Stimulated activated CD4-positive, alpha-beta T cell treated with anti-CD3 and anti-CD28 coated beads, Interleukin-4, amount 100 ng/mL, for 24 hours (primary cell): Measurements from ENCODE around the gene PMVK.

Source experiments
- DNase-seq: peaks from one replicate; pipeline ENCODE4 v3.0.0-alpha.2; 2020

The PMVK gene

DNA sequence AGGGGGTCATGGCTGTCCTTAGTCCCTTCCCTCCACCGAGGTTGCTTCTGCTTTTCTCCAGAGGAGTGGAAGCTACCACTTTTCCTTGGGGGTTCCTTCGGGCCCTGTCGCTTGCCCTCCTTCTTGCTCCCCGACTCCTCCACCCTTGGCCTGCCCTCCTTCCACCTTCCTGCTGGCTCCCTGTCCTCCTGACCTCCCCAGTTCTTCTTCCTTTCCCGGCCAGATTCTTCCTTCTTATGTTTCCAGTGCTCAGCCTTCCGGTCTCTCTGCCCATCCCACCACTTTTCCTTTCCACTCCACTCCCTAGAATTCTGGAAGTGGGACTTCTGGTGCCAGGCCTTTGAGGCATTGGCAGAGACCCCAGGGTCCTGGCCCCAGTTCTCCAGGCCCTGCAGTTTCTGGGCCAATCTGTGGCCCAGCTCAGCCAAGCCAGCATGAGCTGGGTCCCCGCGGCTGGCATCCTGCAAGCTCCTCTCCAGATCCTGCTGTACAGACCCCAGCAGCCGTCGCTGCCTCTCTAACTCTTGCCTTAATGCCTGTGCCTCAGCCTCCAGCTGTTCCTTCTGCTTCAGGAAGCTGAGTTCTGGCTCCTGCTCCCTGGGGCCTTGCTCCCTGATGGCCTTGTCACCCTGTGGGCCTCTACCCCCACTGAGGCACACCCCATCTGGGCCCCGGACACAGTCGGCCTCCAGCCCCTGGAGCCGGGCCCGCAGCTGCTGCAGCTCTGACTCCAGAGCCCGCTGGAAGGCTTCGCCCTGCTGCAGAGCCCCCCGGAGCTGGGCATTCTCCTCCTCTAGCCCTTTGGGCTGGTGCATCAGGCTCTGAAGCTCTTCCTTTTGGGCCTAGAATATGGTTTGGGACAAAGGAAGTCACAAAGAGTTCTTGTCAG, 9.7 kb upstream of the PMVK start:
- no peak for DNase-seq

DNA sequence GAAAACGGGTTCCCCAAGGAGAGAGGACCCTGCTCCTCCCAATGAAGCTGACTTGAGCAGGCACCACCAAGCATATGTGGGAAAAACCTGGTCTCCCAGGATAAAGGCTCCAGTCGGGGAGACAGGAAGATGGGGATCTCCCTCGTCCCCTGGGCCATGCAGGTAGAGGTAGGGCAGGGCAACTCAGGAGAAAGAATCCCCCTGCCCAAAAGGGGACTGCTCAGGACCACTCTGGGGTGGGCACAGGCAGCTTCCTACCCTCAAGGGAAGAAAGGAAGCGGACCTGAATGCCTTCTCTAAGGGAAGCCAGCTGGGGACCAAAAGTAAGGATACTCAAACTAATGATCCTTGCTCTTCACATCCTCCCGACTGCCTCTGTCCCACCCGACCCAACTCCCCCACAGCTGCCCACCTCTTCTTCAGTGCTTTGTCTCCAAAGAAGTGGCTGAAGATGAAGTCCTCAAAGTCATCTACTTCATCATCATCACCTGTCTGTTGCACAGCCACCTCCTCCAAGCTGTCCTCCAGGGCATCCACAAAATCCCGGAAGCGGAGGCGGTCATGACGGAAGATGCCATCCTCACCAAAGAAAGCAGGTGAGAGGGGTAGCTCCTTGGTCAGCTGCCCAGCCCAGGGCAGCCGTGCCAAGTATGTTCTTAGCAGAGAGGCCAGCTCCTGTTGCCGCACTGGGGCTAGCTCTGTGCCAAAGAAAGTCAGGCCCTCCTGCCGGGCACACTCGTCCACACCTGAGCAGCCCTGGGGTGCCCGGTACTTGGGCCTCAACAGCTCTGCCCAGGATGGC, 8.8 kb upstream of the PMVK start:
- no peak for DNase-seq

DNA sequence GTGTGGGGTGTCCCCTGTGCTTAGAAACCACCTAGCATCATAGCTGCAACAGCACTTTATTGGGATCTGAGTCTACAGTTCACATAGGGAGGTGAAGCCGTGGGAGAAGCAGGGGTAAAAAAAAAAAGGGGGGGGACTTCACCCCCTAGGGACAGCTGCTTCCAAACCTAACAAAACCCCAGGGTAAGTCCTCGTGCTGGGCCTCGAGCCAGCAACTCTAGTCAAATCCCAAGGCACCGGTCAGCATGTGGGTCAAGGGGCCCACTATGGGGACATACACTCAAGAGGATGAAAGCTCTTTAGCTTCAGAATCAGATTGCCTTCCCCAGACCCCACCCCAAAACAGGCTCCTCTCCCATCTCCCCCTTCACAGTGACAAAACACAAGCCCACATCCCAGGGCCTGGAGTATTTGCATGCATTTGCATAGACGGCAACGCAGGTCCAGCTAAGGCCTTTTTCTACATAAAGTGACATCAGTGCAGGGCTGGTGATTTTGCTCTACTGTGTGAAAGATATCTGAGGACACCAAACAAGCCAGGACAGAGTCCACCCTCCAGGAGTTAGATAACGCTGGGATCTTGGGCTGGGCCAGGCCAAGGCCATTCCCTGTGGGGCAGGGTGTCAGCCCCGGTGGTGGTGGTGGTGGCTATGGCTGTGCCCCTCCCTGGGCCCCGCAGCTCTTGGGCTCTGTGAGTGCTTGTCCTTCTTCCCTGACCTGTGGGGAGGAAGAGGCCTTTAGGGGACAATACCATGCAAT, 8.1 kb upstream of the PMVK start:
- no peak for DNase-seq

DNA sequence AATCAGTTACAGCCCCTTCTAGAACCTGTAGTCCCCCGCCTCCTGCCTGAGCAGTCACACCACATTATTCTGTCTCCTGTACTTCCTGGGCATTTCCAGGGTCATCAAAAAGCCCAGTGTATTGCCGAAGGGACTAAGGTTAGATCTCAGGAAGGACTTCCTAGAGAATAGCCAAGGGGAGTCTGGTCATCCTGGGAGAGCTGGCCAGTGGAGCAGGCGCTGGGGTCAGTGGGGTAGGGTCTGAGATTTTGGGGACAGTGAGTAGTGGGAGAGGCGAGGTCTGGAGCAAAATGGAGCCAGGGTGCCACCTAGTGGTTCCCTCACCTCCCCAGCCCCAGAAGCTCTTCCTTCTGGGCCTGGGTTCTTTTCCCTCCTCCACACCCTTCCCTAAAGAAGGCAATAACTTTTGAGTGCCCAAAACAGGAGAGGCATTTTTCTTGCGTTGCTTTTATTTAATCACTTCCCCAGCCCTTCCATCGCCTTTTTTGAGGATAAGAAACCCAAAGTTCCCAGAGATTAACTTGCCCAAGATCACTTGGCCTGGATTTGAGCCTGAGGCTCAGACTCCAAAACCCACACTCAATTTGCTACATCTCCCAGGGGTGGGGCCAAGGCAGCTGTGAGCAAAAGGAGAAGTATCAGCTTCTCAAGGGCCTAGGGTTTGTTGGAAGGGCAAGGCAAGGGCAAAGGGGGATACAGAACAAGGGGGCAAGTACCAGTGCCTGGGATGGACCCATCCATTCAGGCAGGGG, 7.3 kb upstream of the PMVK start:
- peak; percentile 50 for DNase-seq

DNA sequence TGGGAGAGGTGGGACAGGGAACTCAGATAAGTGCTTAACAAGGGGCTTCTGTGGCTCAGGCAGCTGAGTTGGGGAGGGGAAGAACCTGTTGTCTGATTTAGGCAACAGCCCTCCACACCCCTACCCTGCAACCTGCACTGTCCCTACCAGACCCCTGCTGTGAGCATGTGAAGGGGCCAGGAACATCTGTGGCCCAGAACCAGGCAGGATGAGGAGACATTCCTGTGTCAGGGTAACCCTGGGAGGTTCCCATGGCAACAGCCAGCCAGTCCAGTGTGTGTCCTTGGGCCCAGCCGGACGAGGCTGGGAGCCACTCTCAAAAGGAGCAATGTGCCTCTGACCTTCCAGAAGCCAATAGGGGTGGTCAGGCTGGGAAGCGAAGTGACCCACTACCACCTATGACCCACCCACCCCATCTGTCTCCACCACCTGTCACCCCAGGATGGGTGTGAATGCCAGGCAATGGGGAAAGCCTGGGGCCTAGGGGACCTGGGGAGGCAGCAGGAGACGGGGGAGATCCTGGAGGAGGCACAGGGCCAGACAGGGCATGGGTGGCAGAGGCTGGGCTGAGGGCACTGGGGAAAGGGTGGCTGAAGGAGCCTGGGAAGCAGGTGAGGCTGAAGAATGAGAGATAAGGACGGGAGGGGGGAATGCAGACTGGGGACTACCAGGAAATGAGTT, 5.0 kb upstream of the PMVK start:
- peak; percentile 3 for DNase-seq

DNA sequence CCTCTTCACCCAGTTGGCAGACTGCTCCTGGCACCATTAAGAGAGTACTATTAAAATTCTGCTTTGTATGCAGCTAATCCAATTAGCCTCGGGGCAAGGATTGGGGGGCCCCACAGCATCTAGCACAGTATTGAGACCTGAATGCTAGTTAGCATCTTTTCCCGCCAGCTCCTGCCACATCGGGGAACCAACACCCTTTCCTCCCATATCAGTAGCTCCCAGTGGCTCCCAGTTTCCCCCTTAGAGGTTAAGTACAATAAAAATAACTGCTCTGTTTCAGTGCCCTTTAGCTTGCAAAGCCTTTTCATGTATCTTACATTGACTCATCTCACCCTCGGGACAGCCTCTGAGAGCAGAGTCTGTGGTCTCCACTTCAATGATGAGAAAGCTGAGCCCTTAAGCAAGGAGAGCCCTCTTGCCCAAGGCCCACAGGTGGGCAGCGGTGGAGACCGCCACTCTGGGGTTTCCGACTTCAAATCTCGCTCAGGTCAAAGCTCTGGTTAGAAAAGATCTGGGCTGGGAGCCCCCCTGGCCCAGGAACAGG, 4.2 kb upstream of the PMVK start:
- peak; percentile 27 for DNase-seq

DNA sequence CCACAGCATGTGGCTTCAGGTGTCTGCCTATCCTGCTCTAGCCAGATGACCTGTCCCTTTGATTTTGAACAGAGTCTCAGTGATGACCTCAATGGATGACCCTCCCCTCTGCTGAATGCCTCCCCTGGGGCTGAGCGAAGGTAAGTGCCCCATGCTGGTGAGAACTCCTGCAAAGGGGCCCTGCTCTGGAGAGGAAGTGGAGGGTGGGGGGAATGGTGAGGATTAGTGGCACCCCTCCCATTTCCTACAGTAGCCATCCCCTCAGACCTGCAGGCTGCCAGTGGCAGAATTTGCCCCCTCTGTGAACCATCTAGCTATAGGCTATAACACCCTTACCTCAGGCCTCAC, 3.7 kb upstream of the PMVK start:
- peak; percentile 3 for DNase-seq

DNA sequence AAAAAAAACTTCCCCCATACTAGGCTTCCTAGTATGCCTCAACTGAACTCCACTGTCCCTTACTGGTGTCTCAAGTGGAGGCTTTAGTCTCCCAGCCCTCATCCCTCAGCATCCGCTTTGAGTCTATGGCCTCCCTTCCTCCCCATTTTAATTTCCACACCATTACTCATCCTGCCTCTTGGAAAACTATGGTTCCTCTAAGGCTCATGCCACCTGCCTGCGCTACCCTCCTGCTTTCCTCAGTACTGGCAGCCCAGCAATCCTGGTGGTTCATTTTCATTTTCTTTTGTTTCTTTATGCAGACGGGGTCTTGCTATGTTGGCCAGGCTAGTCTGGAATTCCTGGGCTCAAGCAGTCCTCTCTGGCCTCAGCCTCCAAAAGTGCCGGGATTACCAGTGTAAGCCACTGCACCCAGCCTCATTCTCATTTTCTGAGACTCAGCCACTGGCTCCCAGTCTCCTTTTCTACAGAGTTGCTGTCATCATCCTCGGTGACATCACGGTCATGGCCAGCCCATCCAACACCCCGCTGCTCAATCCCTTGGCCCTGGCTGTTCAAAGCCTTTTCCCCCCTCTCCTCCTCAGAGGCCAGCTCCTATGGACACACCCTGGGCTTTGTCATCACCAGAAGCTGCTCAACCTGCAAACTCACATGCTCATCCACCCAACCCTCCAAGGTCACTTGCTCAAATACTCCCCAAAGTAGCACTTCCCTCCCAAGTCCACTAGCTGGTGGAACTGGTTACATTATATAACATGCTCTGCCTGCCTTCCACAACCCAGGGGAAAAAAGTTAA, 2.3 kb upstream of the PMVK start:
- peak; percentile 2 for DNase-seq

DNA sequence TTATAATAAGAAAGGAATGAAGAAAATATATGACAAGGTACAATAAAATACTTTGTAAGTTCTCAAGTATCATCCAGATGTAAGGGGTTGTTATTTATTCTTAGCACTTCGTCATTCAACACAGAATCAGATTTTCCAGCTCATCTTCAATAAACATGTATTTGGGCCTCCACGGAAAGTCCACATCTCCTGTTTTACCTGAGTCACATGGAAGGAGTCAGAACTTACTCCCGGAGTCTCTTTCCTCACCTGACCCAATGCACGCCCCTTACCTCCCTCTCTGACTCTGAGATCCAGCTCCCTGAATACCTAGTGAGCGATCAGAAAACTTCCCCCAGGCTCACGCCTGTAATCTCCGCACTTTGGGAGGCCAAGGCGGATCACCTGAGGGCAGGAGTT, 1.5 kb upstream of the PMVK start:
- DNase-seq = peak; percentile 7

DNA sequence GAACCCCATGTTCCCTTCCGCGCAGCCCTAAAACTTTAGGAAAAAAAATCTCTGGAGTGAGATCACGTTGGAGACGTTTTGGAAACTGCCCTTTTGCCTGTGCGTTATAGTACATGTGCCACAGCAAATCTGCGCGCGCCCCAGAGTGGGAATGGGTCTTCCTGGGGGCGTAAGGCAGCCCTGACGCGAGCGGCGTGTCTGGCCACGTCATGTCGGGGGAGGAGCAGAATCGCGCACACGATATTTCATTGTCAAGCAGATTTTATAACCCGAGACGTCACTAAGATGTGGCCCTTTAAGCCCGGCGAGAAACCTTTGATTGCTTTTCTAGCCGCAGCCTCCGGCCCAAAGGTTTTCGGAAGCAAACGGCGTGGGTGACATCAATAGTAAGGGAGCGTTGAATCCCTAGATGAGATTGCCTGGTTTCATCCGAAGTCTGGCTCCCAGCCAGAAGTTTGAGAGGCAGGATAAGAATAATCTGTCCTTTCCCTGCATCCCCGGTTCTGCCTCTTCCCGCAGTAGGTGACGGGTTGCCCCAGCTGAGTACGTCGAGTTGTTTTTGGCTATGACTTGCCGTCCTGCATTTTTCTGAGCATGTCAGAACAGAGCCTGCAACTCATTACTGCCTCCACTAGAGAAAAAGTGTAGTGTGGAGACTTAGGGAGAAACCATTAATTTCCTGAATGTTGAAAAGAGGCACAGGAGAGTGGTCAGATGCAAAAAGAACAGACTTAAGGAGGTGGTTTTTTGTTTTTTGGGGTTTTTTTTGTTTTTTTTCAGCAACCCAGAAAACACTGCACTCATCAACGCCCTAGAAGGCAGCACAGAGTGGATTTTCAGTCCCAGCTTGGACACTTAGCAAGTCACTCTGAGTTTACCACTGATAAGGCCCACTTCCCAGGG, 817 bp upstream of the PMVK start:
- peak; percentile 91 for DNase-seq

DNA sequence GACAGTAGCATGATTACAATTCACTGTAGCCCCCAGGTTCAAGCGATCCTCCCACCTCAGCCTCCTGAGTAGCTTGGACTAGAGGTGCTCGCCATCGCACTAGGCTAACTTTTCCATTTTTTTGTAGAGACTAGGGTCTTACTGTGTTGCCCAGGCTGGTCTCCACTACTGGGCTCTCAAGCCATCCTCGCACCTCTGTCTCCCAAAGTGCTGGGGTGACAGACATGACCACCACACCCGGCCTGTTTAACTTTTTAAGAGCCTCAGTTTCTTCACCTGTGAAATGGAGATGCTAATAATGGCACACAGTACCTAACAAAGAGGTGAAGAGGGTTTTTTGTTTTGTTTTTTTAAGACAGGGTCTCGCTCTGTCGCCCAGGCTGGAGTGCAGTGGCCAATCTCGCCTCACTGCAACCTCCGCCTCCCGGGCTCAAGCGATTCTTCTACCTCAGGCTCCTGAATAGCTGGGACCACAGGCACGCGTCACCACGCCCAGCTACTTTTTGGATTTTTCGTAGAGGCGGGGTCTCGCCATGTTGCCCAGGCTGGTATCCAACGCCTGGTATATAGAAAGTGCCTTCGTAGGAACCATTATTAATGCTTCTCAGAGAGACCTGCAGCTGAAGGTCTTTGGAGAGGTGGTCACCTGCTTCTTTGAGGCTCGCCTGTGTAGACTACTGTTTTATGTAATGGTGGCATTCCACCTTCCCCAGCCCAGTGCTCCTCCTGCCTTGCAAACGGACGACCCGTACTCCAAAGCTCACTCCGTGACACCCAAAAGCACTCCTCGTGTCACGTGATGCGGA, 567 bp downstream of the PMVK start:
- no peak for DNase-seq

DNA sequence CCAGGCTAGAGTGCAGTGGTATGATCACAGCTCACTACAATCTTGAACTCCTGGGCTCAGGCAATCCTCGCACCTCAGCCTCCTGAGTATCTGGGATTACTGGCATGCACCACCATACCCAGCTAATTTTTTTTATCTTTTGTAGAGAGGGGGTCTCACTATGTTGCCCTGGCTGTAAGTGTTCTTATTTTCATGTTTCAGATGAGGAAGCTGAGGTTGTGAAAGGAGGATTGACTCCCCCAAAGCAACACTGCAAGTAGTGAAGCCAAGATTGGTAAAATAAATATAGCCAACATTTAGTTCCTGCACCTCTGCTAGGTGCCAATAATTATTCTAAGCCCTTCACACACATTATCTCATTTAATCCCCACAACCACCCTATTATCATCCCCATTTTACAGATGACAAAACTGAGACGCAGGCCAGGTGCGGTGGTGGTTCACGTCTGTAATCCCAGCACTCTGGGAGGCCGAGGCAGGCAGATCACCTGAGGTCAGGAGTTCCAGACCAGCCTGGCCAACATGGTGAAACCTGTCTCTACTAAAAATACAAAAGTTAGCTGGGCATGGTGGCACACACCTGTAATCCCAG, 2.1 kb downstream of the PMVK start:
- DNase-seq = no peak

DNA sequence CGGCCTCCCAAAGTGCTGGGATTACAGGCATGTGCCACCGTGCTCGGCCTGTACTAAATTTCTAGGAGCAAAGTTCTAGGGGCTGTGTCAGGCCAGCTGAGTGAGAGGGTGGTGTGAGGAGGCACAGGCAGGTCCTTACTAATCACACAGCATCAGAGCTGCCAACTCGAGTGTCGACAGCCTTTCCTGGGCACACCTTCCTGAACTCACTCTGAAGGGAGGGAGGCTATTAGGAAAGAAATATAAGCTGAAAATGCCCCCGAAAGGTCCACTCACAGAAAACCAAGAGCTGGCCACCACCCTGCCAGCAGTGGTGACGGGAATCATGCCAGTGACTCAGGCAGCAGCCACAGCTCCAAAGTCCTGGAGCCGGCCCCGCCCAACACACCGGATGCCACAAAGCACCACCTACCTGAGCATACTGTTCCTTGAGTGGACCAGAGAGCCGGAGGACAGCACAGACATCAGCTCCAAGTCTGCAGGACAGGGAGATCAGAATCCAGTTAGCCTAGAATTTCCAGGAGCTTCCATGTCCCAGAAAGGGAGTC, 4.5 kb downstream of the PMVK start:
- no peak for DNase-seq

DNA sequence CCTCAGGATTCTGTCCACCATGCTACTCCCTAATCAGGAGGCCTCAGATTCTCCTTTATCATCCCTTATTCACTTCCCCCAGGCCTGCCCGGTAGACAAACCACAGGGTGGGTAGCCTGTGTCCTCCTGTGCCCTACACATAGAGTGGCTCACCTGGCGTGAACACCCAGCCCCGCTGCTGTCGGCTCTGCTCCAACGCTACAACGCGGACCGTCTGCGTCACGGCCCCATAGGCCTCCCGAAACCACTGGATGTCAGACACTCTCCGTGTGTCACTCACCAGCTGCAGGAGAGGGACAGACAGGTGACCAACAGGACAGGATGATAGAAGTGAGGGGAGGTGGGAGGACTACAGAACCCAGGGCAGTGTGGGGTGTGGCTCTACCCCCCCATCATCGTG, 10.3 kb downstream of the PMVK start:
- DNase-seq = no peak

DNA sequence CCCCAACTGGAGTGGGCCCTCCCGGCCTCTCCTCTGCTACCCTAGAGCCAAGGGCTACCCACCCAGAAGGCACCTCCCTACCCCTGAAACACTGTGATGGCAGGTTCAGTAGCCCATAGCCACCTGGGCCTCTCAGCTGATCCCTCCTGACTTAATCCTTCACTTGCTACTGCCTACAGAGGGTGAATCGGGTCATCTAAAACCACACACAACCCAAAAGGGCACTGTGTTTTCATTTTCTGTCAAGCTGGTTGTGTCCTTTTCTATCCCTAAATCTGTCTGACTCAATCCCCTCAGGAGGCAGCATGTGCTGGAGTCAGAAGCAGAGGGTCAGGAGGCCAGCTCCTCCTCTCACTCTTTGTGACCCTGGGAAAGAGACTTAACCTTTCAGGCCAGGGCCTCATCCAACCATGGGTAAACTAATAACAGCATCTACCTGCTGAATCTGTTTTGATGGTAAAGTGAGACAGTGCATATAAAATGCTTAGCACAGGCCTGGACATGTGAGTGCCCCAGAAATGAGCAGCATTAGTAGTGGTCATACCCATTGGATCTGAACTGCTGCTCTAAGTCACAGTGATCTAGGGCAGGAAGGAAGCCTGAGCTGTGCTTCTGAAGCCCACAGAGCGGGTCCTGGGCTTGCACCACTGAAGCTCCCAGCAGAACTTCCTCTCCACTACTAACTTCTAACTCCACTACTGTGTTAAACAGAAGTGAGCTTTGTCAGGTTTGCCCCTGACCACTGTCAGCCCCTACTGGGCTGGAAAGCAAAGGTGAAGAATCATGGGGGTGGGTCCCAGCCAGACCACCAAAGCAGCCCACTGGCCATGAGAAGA, 11.0 kb downstream of the PMVK start:
- DNase-seq = no peak

DNA sequence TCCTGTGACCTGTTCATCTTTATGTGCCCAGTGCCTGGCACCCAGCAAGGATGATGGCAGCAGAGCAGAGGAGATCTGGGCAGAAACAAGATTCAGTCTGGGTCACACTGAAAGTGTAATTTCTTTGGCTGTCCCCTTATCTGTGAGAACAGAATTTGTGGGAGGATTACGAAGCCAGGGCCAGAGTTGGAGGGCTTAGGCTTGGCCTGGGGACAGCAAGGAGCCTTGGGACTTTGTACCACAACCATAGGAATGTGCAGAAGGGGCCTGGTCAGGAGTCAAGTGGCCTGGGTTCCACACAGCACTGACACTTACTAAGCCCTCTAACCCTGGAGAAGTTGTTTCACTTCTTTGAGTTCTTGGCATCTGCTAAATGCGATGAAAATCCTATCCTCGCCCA, 12.8 kb downstream of the PMVK start:
- DNase-seq = no peak

DNA sequence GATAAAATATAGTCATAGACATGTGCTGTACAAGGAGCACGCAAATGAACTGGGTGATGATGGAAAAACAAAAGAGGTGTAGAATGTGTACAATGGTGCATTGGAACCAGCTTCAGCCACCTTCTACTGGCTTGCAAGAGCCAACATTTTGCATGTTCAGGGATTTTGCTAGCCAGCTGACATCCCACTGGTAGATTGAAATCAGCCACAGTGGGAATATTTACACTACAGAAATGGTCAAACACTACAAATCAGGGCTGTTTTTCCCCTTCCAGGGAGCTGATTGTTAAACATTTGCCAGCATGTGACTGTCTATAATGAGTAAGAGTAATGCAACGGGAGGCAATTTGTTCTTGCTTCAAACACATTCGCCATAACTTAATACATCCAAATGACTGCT, 23.2 kb downstream of the PMVK start:
- no peak for DNase-seq
